ACHN (cell line): ENCODE results near the gene HS6ST3.

Experiments
- DNase-seq: peaks from one replicate; pipeline ENCODE4 v3.0.0-alpha.2; 2015
- in situ Hi-C: cut with HindIII; loops from 2 replicates; pipeline ENCODE4 v1.10.0; 2017; ENCODE audit warnings: low sequenced_read_pairs, low pct_ligation_motif_present, low pct_unique_long_range_greater_than_20kb

Gene HS6ST3

DNA sequence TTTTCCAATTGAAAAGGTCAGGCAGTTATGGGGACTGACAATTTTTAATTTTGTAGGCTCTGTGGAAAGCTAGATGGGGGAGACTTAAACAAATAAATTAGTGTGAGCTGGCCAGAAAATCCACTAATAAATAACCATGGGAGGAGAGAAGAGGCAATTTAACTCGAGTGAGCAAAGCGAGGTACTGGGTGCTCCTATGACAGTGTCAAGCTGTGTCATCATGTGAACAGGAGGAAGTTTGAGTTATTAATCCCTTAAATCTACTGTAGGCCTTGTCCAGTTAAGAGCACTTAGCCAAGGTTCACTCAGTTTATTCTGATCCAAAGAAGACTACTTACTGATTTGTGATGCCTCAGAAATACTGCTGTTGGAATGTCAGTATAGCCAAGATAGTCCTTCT lies 781.6 kb downstream of the HS6ST3 start:
- in situ Hi-C loops = no loop called here

DNA sequence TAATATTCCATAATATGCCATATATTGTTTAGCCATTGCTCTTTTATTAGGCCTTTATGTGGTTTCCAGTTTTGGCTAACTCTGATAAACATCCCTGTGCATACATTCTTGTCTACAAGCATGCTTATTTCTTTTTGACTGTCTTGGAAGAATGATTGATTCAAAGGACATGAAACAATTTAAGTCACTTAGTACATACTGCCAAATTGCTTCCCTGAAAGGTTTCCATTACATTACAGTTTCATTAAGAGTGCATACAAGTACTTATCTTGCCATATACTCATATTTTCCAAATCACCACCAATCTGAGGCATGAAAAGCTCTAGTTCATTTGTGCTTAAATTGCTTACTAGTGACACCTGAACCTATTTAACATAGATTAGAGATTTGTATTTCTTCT lies 790.5 kb downstream of the HS6ST3 start:
- no peak for DNase-seq
- in situ Hi-C loops = no loop called here

More for the DNA sequence above, 781.6 kb downstream of the HS6ST3 start:
- no peak for DNase-seq
